ENCODE measurements around the gene RPS15. TPM values are rescaled to one million over a fixed set of nuclear protein-coding genes. Genes with fewer than 3 reads are reported as not detected.
A peak's percentile ranks its signal among the peaks of the same experiment; 100 is the strongest.

Gene RPS15
- total and polyA plus RNA-seq, 9 of the 15 experiments (the other 6 are each of a cell fraction or from before 2014, with no cell fraction given) = 605 to 2,791 (median 957) TPM

DNA sequence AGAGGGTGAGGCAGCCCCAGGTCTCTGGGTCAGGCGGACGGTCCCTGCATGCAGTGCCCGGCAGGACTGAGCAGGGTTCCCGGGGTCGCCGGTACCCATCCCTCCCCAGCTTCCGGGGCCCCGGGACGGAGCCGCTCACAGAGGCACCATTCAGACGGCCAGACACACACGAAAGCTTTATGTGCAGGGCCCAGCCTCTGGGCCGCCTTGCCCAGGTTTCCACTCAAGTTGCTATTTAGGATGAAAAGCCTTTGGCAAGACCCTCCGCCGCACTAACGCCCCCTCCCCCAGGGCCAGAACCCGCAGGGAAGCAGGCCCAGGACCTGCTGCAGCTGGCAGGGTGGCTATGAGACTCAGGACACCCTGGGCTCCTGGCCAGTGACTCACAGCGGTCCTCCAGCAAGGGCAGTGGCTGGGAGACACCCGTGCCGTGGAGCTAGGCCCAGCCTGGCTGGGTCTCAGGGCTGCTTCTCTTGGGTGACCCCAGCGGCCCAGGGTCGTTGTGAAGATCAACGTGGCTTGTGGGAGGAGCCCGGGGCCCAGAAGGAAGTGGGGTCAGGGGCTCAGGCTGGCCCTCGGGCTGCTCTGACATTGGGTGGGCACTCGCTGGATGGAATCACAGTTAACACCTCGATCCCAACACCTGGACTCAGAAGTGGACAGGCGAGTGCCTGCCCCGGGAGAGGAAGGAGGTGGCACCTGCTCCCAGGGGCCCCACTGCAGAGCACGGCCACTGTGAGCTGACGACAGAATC lies 36.0 kb downstream of the RPS15 start (continued):
- TF ChIP-seq NR4A1 (CRISPR knock-in tag; IDR thresholded peaks at IDR 0.05) (no peak), NR4A1 (tag; IDR thresholded peaks at IDR 0.05) (no peak)
- TF ChIP-seq, protein P1, sequence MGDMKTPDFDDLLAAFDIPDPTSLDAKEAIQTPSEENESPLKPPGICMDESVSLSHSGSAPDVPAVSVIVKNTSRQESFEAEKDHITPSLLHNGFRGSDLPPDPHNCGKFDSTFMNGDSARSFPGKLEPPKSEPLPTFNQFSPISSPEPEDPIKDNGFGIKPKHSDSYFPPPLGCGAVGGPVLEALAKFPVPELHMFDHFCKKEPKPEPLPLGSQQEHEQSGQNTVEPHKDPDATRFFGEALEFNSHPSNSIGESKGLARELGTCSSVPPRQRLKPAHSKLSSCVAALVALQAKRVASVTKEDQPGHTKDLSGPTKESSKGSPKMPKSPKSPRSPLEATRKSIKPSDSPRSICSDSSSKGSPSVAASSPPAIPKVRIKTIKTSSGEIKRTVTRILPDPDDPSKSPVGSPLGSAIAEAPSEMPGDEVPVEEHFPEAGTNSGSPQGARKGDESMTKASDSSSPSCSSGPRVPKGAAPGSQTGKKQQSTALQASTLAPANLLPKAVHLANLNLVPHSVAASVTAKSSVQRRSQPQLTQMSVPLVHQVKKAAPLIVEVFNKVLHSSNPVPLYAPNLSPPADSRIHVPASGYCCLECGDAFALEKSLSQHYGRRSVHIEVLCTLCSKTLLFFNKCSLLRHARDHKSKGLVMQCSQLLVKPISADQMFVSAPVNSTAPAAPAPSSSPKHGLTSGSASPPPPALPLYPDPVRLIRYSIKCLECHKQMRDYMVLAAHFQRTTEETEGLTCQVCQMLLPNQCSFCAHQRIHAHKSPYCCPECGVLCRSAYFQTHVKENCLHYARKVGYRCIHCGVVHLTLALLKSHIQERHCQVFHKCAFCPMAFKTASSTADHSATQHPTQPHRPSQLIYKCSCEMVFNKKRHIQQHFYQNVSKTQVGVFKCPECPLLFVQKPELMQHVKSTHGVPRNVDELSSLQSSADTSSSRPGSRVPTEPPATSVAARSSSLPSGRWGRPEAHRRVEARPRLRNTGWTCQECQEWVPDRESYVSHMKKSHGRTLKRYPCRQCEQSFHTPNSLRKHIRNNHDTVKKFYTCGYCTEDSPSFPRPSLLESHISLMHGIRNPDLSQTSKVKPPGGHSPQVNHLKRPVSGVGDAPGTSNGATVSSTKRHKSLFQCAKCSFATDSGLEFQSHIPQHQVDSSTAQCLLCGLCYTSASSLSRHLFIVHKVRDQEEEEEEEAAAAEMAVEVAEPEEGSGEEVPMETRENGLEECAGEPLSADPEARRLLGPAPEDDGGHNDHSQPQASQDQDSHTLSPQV (IDR thresholded peaks at IDR 0.05) = no peak

DNA sequence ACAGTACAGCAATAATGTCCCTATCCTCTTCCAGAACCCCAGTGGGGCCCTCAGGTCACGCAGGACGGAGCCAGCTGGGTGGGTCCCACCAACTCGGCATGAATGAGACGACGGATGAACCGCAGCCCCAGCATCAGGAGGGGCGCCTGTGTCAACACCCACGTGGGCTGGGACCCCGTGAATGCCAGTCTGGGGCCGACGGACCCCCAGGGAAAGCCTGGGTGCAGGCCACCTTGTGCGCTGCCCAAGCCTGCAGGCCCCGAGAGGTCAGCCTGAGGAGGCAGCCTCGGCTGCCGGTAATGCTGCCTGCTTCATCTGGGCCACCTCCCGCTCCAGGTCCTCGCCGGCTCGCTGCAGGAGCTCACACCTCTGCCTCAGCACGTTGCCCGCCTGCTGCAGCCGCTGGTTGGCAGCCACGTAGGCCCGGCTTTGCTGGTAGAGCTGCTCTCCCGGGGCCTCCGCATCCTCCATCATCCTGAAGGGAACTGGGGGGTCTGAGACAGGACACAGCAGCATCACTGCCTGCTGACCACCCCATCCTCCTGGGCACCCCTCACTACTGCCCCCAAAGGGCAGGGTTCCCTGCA lies 36.7 kb downstream of the RPS15 start:
- FAIRE-seq = no peak
- Histone ChIP-seq H3K4me1 (replicated peaks in 1 of 2; ENCODE audit: control insufficient read depth in 2 of 2, insufficient read depth in 2 of 2, low read length in 2 of 2) (peaks cover 11 to 86% of the 10 kb centered on the region in 2 experiments), H2AFZ (ENCODE audit: low read depth, low read length) (no peak overlapping the region), H3K4me3 (no peak overlapping the region), H3K27ac (ENCODE audit: extremely low read depth, low read depth, low read length) (no peak overlapping the region), H4K20me1 (replicated peaks; ENCODE audit: control insufficient read depth, insufficient read depth, low read length) (peaks cover 18% of the 10 kb centered on the region), H3K4me2 (ENCODE audit: insufficient read depth, low read length) (no peak overlapping the region), H3K9me1 (ENCODE audit: control insufficient read depth, insufficient read depth, low read length) (no peaks in the 10 kb centered on the region), H3K27me3 (ENCODE audit: control insufficient read depth in 2 of 2, insufficient read depth in 2 of 2, low read length in 2 of 2) (no peaks in the 10 kb centered on the region), H3K79me2 (ENCODE audit: control insufficient read depth, insufficient read depth, low read length) (peaks cover 60% of the 10 kb centered on the region), H3K9me3 (replicated peaks; ENCODE audit: control insufficient read depth, insufficient read depth, low read depth, low read length) (no peaks in the 10 kb centered on the region; the same call in 1 of the 2 replicates), H3K9ac (ENCODE audit: insufficient read depth in 1 of 2, low read depth in 2 of 2, low read length in 2 of 2) (peak overlapping the region in 1 of 2 experiments; percentile 74; a peak in 2 of 4 replicates), H3K36me3 (ENCODE audit: control insufficient read depth, insufficient read depth, low read length) (peaks cover 33% of the 10 kb centered on the region; the same call in 2 of the 3 replicates)
- ATAC-seq = no peak
- TF ChIP-seq MXI1 (IDR thresholded peaks at IDR 0.05; ENCODE audit: low read depth, low read length) (no peak), POLR2G (IDR thresholded peaks at IDR 0.05; ENCODE audit: low read depth, low read length) (peak; percentile 56; the same call in 1 of the 2 replicates)
- in situ Hi-C loops (cut with MboI) (no loop called here), intact Hi-C loops (cut with micrococcal nuclease) (no loop called here)
- CTCF ChIA-PET (ENCODE audit: low intra/inter-chr PET ratio) = no interaction called here
- 89% methylated on average over 20 of the region's 26 CpGs for WGBS (ENCODE audit: insufficient coverage, low coverage, missing lambda C conversion rate)
- DNase-seq (ENCODE audit: extremely low read depth in 1 of 4, low spot score in 3 of 4) = no peak
- BruUV-seq (replicated peaks) = no TSS peak
- POLR2A ChIA-PET = interaction anchor here (0.7 to 2.3 kb wide), 2 partner anchors 16 to 87 kb away, joined by 4 to 6 read pairs; partner anchors contain the start of gene REEP6

All from K562 (cell line).